ENCODE results near the gene BMERB1.

BMERB1 gene

DNA sequence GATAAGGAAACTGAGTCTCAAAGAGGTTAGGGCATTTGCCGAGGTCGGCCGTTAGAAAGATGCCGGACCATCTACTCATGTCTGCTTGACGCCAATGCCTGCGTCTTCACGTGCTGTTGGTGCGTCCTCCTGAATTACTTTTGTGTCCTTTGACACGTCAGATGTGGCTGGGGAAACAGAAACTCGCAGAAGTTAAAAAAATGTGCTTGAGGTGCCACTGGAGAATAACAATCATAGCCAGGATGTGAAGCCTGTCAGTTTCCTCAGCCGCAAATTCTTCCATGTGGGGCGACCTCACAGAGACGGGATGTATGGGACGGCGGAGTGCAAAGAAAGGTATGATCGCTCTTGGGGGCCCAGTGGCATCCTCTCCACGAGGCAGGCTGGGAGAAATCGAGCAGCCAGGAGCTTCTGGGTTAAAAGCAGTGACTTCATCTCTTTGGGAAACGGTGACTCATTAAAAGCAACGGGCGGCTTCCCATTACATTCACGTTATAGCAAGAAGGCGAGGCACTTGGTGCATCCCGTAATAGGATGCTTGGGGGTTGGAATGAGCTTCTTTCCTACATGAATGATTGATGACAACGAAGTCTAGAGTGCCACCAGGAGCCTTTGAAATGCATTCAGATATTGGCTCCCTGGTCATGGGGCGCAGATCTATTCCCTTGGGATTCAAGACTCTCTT is 67.8 kb downstream of the BMERB1 start:
- no peak for DNase-seq

DNA sequence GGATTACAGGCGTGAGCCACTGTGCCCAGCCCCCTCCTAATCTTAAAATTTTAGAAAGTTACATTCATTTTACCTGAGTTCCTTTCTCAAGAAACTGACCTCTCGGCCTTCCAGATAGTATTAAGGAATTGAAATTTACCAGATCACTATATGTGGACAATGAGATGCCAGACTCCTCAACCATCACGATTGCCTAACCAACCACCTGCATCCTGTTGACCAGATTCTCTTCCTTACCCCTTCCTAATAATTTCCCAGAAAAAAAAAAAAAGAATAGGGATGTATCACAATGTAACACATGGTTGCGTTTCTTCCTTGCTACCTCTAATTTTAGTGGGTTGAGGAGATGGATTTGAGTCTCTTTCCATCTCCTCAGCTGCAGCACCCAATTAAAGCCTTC is 72.1 kb downstream of the BMERB1 start:
- no peak for DNase-seq

GRCh38 chr16:15507301-15507958 is 73.0 kb downstream of the BMERB1 start:
- no peak for DNase-seq

DNA sequence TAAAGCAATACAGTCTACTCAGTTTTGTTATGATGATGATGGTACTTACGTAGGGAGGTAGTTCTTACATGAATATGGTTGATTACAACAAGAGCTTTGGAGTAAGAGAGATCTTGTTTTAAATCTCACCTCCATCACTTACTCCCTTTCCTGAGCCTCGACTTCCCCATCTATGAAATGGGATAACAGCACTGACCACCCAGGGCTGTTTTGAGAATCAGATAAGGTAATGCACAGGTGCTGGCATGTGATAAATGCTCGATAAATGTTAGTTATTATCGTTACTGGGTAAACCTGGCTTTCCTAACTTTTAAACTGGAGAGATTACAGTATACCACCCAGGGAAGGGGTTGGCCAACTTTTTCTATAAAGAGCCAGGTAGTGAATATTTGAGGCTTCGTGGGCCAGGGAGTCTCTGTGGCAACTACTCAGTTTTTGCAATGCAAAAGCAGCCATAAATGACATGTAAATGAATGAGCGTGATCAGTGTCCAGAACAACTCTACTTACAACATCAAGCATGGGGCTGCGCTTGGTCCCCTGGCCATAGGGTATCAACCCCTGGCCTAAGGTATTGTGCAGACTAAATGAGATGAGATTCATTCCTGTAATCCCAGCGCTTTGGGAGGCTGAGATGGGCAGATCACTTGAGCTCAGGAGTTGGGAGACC is 73.7 kb downstream of the BMERB1 start:
- no peak for DNase-seq

DNA sequence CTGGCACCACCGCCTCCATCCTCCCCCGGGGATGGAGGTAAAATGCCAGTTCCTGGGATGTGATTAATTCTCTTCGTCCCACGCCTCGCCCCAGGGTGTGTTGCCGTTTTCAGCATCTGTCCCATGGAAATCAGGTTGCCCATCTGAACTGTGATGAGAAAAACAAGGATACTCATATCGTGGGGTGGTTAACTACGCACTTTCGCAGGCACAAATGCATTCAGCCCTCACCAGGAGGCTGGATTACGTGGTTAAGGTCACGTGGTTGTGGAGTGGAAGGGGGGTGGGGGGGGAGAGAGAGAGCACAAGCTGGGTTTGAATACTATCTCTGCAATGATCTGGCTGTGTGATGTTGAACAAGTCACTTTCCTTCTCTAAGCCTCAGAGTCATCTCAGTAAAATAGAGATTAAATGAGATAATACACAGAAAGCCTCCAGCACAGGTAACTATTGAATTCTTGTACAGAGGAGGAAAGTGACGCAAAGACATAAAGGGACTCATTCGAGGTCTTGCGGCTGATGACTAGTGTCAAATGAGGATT is 74.7 kb downstream of the BMERB1 start:
- no peak for DNase-seq

- DNase-seq, result no peak
Measured at GRCh38 chr16:15509593-15510535, 75.5 kb downstream of the BMERB1 start.

- DNase-seq, result no peak
Measured at GRCh38 chr16:15510992-15511391, 76.6 kb downstream of the BMERB1 start.

DNA sequence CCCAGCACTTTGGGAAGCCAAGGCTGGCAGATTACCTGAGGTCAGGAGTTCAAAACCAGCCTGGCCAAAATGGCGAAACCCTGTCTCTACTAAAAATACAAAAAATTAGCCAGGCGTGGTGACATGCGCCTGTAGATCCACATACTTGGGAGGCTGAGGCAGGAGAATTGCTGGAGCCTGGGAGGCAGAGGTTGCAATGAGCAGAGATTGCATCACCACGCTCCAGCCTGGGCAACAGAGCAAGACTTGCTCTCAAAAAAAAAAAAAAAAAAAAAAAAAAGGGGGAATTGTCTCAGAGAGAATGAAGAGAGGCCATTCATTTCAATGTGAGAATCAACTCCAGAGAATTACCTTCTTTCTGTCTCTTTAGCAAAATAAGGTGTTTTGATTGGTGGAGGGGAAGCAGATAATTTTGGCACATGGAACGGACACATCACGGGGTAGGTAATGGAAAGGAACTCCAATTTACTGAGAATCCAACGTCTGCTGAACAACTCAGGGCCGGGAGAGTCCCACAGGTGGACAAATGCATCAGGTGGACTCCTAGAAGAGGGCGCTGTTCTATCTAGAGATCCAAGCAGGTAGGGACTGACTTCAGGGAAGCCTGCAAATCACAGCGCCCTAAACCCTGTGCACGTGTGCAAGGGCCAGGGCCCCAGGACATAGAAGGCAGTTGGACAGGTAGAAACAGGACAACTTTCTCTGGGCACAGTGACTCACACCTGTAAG is 77.5 kb downstream of the BMERB1 start:
- no peak for DNase-seq

GRCh38 chr16:15513156-15513555 is 78.8 kb downstream of the BMERB1 start:
- DNase-seq, result no peak

GRCh38 chr16:15515992-15516391 is 81.6 kb downstream of the BMERB1 start:
- DNase-seq, result no peak

DNA sequence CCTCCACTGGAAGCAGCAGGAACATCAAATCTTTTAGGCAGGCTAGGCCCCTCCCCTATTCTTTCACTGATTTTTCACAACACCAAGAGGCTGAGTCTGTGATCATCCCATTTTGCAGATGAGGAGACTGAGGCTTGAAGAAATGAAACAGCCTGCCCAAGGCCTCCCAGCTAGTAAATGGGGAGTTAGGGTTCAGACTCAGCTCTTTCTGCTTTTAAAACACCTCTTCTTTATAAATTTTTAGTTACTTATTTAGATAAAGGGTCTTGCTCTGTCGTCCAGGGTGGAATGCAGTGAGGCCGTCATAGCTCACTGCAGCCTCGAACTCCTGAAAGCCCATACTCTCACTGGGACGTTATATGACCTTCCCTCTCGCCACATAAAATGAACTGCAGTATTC is 82.2 kb downstream of the BMERB1 start:
- DNase-seq, result no peak

DNA sequence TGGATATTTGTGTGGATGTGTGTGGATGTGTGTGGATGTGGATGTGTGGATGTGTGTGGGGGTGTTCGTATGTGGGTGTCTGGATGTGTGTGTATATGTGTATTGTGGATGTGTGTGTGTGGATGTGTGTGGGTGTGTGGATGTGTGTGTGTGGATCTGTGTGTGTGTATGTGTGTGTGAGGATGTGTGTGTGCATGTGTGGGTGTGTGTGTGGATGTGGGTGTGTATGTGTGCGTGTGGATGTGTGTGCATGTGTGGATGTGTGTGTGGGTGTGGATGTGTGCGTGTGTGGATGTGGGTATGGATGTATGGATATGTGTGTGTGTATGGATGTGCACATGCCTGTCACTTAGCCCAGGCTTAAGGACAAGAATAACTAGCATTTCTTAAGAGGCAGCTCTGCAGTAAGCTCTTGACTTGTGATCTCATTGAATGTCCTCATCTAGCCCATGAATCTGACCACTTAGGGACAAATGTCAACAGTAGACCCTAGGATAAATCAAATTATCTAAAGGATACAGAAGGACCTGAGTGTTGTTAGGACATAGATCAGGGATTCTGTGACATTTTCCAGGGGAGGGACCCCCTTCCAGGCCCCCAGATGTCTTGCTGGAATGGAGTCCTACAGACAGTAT is 83.5 kb downstream of the BMERB1 start:
- no peak for DNase-seq

GRCh38 chr16:15518381-15519351 is 84.3 kb downstream of the BMERB1 start:
- no peak for DNase-seq

DNA sequence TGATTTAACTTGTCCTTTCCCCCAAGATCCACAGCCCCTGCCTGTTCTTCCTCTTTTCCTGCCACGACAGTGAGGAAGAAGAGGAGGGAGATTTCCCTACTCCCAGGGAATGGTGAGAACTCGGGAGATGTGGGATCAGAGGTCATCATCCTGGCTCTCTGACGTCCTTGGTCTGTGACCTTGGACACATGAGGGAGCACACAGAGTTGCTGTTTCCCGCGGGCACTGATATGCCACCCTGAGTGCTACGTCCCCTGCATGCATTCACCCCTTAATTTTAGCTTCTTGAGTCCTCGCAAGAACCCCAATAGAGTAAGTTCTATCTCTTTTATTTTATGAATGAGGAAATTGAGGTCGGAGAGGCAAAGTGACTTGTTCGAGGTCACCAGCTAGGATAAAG is 85.4 kb downstream of the BMERB1 start:
- no peak for DNase-seq

DNA sequence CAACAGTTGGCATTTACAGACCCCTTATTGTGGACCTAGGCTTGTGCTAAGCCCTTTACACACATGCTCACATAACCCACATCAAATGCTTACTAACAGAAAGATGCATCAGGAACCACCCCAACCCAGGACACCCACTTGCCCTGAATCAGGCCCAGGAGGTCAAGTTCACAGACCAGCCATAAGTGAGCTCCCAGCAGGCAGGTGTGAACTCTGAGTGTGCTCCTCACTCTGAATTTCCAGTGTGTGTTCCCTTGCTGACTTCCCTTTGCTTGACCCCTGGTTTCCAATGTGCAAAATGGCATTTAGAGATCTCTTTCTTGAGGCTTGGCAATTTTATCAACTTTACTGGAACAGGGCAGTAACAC is 87.0 kb downstream of the BMERB1 start:
- no peak for DNase-seq

- DNase-seq, result no peak
Measured at GRCh38 chr16:15521758-15522509, 87.5 kb downstream of the BMERB1 start.

- no peak for DNase-seq
Measured at GRCh38 chr16:15523092-15523541, 88.7 kb downstream of the BMERB1 start.

GRCh38 chr16:15523939-15524338 is 89.6 kb downstream of the BMERB1 start:
- no peak for DNase-seq

DNA sequence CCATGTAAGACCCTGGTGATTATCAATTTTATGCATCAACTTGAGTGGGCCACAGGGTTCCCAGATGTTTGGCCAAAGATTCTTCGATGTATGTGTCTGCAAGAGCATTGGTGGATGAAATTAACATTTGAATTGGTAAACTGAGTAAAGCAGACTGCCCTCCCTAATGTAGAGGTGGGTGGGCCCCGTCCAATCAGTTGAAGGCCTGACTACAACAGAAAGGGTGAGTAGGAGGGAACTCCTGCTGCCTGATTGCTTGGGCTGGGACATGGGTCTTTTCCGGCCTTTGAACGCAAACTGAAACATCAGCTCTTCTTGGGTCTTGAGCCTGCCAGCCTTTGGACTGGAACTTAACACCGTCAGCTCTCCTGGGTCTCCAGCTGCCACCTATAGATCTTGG is 90.6 kb downstream of the BMERB1 start:
- no peak for DNase-seq

DNA sequence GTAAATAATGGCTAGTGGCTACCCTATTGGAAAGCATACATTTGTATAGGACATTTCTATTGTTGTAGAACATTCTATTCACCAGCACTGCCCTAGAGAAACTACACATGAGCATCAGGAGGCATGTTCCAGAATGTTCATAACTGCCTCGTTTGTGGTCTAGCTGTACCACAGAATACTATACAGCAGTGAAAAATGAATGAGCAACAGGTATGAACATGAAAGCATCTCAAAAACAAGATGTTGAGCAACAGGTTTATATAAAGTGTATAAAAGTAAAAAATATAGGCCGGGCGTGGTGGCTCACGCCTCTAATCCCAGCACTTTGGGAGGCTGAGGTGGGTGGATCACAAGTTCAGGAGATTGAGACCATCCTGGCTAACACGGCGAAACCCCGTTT is 91.7 kb downstream of the BMERB1 start:
- DNase-seq, result no peak
